CMK (cell line): Measurements from ENCODE around the gene VPS13D.

Source experiments
- DNase-seq: peaks from one replicate; pipeline ENCODE4 v3.0.0-alpha.2; 2010; ENCODE audit warnings: low read depth

VPS13D gene, protein sequence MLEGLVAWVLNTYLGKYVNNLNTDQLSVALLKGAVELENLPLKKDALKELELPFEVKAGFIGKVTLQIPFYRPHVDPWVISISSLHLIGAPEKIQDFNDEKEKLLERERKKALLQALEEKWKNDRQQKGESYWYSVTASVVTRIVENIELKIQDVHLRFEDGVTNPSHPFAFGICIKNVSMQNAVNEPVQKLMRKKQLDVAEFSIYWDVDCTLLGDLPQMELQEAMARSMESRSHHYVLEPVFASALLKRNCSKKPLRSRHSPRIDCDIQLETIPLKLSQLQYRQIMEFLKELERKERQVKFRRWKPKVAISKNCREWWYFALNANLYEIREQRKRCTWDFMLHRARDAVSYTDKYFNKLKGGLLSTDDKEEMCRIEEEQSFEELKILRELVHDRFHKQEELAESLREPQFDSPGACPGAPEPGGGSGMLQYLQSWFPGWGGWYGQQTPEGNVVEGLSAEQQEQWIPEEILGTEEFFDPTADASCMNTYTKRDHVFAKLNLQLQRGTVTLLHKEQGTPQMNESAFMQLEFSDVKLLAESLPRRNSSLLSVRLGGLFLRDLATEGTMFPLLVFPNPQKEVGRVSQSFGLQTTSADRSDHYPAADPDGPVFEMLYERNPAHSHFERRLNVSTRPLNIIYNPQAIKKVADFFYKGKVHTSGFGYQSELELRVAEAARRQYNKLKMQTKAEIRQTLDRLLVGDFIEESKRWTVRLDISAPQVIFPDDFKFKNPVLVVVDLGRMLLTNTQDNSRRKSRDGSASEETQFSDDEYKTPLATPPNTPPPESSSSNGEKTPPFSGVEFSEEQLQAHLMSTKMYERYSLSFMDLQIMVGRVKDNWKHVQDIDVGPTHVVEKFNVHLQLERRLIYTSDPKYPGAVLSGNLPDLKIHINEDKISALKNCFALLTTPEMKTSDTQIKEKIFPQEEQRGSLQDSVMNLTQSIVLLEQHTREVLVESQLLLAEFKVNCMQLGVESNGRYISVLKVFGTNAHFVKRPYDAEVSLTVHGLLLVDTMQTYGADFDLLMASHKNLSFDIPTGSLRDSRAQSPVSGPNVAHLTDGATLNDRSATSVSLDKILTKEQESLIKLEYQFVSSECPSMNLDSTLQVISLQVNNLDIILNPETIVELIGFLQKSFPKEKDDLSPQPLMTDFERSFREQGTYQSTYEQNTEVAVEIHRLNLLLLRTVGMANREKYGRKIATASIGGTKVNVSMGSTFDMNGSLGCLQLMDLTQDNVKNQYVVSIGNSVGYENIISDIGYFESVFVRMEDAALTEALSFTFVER (N-terminal part only)

DNA sequence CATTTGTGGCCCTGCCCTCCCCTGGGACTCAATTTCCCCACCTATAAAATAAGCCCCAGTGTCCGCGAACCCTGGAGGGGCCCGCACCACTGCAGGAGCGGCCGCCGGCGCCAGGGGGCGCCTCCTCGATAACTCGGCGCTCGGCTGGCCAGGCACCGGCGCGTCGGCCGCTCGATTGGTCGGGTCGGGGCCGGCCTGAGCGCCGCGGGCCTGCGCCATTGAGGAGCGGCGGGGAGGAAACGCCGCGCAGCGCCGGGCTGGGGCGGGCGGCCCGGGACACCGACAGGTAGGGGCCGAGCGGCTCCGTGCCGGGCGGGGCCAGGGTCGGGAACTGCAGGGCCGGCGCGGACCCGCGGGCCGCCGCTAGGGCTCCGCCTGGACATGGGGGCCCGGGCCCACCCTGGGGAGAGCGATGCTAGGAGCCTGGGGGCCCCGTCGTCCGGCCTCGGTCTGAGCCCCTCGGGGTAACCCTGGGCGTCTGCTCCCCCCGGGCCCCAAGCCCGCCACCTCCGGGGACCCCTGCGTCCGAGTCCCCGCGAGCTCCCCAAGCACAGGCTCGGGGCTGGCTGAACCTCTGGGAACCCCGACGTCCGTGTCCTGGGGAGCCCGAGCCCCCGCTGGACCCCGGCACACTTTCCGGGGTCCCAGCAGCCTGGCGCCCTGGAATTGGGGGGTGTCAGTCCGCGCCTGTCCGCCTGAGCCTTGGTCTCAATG lies at the start of gene VPS13D:
TSS of gene VPS13D (plus strand) at position 196 of the 714 bp plus-strand sequence. CDS start 4,237 bp downstream, outside the sequence.
- DNase-seq = peak; percentile 67

DNA sequence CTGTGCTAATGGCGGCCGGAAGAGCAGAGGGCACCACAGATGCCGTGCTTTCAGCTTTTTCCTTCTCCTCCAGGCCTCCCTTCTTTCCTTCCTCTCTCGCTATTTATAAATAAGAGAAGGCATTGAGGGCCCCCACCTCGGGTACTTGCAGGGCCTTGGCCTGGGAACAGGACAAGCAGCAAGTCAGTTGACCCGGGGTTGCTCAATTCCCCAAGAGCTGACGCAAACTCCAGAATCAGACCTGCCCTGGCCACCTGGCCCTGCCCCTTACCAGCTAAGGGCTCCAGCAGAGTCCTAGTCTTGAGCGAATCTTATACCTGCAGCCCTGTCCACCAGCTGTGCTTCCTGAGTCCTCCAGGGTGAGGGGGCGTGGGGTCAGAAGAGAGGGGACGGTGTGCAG lies 49.5 kb upstream of the VPS13D start:
- no peak for DNase-seq

DNA sequence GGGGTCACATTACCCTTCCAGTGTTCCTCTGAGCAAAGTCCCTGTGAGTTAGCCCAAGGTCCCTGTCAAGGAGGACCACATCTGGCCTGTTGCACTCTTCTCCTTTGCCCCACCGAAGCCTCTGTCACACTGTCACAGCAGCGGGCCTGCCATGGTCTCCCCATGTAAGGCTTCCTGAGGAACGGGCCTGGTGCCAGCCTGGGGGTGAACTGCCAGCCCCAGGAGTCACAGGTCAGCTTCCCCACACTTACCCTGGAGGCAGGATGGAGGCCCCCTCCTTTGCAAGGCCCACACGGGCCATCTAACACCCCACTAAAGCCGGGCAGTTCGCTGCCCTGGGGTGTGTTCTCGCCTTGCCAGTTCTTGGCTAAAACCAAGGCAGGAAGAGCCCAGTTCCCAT lies 48.9 kb upstream of the VPS13D start:
- DNase-seq = no peak

DNA sequence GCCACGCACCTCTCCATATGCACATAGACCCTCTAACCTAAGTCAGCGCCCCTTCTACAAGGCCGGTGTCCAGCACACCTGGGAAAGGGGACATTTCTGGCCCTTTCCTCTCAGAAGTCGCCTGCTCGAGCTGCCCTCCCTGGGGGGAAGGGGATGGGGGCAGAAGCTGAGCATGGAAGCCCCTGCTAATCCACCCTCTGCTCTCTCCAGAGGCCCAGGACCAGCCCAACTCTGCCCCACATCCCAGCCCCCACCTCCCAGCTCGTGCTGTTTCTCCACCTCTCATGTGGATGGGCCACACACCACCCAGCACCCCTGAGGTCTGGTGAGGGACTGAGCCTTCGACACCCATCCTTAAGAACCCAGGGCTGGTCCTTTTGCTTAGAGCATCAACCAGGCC lies 48.3 kb upstream of the VPS13D start:
- DNase-seq = no peak

DNA sequence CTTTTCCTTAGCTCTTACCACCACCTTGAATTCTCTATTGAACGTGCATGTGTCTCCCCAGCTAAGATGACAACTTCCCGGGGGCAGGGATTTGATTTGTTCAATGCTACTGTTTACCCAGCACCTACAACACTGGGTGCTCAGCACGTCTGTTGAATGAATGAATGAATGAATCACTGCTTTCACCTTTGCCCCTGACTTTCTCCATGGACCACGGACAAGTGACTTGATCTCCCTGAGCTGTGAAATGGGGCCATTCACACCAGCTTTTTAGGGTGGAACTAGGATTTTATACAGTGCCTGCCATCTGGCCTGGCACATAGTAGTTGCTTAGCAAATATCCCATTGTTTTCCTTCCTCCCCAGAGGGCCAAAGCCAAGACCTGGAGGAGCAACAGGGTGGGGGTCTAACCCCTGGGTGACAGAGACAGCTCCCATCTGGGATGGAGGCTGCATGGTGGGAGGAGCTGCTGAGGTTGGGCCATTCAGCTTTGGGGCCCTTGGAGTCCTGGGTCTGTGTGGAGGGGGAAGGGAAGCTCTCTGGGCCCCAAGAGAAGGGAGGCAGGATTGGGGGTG lies 47.3 kb upstream of the VPS13D start:
- no peak for DNase-seq

DNA sequence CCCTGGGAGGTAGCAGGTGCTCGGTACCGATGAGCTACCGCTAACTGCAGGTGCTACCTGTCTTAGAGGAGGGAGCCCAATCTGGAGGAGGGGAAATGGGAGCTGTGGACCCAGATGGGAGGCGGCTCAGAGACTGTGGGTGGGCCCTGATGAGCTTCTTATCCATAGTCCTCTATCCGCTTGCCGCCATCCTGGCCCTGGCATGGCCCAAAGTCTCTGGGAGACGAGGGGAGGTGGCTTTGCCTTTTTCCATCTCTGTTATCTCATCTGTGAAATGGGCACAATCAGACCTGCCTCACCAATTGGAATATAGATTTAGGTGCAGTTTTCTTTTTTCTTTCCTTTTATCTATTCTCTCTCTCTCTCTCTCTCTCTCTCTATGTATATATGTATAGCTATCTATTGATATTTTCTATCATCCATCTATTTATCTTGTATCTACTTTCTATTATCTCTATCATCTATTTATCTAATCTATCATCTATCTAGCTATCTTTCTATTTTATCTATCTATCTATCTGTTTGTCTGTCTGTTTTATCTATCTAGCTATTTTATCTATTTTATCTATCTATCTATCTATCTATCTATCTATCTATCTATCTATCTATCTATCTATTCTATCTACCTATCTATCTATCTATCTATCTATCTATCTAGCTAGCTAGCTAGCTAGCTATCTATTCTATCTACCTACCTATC lies 46.6 kb upstream of the VPS13D start:
- no peak for DNase-seq

DNA sequence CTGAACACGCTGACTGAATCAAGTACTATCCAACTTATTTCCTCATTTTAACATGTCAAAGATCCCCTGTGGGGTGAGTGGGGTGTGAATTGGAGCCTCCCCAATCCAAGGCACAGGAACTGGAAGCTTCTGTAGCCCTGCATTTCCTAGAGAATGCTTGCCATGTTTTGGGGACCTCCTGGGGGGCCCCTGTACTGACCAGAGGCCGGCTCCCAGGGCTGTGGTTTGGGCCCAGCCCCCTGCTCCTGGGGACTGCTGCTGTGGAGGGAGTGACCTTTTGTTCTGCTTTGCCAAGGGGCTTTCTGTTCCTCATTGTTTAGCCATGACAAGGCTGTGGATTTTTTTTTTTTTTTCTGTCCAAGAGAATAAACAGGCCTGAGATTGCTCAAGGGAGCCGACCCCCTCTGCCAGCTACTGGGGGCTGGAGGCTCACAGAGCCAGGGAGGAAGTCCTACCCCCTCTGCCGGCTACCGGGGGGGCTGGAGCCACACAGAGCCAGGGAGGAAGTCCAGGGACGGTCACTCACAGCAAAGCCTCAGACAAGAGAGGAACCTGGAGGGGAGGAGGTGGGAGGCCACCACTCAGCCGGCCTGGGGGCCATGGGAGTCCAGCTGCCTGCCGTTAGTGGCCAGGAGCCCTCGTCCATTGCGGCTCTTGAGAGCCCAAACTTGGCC lies 45.7 kb upstream of the VPS13D start:
- DNase-seq = peak; percentile 80

DNA sequence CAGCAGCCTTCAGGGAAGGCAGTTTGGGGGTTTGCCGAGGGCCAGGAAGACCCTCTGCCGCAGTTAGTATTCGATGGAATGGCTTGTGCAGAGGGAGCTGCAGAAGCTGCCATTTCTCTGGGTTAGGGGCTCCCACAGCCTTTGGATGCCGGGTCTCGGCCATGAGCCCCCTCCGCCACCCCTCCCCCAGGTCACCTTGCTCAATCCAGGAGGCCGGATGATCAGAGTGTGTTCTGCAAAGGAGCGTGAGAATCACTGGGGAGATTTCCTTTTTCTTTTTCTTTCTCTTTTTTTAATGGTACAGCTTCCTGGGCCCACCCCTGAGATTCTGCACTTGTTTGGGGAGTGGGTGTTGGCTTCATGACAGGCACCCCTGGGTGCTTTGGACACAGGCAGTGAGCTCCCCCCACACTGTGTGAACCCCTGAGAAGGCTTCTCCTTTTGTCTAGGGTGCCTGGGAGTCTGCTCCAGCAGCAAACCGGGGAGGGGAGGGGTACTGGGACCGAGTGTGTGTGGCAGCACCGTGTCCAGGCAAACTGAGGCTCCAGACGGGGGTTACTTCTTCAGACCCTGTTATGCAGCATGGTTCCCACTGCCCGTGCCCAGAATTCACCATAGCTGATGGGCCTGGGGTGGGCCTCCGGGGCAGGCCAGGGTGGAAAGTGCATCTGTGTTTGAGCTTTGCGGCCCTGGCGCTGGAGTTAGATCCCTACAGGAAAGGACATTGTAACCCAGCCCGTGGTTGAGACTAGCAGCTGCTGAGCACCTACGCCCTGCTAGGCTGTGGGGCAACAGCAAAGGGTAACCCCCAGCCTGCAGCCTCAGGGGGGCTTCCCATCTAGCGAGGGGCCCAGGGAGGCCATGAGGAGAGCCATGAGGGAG lies 44.6 kb upstream of the VPS13D start:
- no peak for DNase-seq

DNA sequence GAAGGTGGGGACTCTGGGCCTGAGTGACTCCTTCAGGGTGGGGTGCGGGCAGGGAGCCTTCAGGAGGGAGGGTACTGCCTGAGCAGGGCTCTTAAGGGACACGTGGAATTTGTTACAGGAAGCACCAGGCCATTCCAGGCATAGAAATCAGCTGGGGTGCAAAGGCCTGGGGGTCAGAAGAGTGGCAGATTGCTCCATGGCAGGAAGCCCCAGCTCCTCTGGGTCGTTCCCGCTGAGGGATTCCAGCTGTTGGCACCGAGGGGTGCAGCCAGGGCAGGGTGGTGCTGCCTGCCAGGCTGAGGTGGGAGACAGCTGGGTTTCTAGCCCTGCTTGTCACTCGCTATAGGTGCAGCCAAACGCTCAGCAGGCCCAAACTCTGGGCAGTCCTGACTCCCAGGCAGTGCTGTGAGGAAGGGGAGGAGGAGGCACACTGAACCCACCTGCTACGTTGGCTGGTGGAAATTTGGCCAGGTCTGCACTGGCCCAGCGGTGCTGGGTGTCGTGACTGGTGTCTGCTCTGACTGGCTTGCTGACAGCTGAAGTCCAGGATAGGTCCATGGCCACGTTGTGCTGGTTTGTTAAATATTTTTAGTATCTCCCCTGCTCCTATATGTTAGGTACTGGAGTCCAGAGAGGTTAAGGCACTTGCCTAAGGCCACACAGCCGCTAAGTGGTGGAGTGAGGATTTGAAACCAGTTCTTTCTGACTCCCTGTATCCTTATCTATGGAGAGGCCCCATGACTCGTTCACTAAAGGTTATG lies 43.7 kb upstream of the VPS13D start:
- no peak for DNase-seq

DNA sequence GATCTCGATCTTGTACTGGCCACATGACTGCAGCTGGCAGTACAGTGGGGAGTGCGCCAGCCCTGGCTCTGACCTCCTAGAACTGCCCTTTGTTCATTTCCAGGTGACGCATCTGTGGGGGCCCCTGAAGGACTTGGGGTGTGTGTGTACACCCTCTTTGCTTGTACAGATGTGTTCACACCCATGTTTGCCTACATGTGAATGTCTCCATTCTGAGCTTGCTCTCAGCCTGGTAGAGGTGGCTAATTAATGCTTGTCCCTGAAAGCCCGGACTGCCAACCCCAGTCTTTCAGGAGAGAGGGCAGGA lies 43.2 kb upstream of the VPS13D start:
- no peak for DNase-seq

DNA sequence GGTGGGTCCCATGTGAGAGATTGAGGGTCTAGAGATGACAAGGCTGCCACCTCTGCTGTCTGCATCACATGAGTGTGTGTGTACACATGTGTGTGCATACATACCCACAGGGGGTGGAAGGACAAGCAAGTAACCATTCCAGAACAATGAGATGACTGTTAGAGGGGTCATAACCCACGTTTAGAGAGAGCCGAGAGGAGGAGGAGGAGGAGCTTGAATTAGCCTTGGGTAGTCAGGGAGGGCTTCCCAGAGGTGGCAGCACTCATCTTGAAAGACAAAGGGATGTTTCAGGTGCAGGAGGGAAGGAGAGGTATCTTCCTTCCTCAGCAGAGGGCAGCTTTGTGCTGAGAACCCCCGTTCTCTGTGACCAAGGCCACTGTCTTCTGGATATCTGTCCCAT lies 41.7 kb upstream of the VPS13D start:
- no peak for DNase-seq

DNA sequence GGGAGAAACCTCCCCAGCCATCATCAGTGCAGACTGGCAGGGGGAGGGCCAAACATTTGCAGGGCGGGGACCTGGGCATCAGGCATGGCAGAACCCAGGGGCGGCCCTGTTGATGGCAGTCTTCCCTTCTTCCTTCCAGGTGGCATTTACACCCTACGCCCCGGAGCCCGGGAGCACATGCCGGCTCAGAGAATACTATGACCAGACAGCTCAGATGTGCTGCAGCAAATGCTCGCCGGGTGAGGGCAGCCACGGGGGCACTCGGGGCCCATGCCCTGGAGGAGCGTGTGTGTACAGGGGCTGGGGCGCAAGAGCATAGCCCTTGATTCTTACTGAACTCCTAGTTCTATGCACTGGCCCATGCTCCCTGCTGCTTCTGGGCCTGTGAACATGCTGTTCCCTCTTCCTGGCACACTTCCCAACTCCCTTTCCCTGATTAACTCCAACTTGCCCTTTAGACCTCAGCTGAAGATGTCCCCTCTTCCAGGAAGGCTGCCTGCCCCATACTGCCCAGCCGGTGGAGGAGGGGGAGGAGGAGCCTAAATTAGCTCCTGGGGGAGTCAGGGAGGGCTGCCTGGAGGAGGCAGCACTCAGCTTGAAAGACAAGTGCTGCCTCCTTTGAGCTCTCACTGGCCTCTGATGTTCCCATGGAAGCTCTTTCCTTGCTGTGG lies 41.0 kb upstream of the VPS13D start:
- no peak for DNase-seq

DNA sequence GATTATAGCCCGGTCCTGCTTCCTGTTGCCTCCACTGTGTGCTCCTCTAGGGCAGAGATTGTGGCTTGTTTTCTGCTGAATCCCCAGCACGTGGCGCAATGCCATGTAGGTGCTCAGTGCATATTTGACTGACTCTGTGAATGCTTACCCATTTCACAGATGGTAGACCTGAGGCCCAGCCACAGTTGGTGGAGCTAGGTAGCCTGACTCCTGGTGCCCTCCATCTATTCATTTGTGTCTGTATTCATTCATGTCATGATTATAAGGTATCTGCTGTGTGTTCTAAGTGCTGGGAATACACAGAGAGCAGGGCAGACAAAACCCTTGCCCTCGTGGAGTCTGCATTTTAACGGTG lies 40.5 kb upstream of the VPS13D start:
- DNase-seq = no peak

DNA sequence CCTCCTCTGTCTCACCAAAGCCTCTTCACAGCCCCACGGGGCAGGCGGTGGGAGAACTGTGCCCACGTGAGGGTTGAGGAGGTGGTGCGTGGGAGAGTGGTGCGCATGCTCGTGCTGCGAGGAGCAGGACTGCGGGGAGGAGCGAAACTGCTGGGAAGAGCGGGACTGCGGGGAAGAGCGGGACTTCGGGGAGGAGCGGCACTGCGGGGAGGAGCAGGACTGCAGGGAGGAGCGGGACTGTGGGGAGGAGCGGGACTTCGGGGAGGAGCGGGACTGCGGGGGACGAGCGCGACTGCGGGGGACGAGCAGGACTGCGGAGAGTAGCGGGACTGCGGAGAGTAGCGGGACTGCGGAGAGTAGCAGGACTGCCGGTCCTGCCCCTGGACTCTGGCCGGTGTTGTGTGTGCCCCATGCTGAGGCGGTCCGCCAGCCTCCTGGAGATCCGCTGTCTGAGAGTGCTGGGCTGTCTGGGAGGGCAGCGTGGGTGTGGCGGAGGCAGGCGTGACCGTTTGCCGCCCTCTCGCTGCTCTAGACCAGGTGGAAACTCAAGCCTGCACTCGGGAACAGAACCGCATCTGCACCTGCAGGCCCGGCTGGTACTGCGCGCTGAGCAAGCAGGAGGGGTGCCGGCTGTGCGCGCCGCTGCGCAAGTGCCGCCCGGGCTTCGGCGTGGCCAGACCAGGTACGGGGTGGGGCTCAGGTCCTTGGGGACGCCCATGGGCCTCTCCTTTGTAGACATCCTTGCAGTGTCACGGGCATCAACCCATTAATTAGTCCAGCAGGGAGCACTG lies 38.4 kb upstream of the VPS13D start:
- DNase-seq = no peak

DNA sequence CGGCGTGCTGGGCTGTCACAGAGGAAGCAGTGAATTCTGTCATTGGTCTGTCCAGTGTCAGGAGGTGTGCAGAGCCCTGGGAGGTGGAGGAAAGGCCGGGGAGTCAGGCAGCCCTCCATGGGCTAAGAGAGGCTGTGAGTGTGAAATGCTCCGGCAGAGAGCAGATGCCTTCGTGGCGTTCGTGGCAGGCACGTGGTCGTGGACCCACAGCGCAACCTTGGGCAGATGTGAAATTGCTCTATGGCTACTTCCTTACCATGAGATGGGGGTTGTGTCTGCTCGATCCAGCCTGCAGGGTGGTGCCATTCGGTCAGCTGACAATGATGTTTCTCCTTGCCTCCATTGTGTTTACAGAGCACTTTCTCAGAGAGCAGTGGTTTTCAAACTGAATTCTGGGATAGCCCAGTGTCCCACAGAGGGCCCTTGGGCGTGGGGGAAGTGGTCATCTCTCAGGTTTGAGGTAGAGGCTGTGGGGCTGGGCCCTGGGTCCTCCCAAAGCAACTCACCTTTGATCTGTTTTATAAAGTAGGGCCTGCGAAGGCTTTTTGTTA lies 35.1 kb upstream of the VPS13D start:
- DNase-seq = no peak

DNA sequence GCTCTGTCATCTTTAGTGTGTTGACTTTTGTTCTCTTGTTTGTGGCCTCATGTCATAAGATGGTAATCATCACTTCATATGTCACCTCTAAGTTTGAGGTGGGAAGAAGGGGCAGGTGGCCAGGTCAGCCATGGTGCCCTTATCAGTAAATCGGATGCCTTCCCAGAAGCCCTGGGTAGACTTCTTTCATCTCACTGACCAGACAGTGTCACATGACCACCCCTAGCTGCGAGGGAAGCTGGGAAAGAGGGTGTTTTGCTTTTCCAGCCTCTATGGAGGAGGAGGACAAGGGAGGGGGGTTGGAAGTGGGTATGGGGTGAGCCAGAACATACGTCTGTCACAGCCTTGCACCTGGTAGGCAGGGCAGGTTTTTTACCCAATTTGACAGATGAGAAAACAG lies 34.4 kb upstream of the VPS13D start:
- DNase-seq = no peak
